ENCODE results near the gene CACNG7.

CACNG7 gene

DNA sequence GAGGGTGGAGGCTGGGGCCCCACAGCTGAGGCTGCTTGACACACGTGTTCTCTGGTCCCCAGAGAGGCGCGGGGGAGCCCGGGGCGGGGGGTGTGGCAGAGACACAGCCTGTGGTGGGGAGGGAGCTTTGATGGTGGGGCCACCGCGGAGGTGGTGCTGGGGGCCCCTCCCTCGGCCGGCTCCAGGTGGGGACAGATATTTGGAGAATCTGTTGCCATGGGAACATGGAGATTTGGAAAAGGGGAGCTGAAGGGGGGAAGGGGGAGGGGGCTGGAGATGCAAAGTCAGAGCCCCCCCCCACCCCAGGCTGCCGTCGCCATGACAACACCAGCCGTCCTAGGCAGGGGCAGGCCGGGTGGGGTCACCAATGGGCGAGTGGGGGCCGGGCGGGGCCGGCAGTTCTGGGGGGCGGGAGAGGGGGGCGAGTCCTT, 25.8 kb upstream of the CACNG7 start:
- no peak for DNase-seq (ENCODE audit: low read depth)
- TF ChIP-seq, protein P1, sequence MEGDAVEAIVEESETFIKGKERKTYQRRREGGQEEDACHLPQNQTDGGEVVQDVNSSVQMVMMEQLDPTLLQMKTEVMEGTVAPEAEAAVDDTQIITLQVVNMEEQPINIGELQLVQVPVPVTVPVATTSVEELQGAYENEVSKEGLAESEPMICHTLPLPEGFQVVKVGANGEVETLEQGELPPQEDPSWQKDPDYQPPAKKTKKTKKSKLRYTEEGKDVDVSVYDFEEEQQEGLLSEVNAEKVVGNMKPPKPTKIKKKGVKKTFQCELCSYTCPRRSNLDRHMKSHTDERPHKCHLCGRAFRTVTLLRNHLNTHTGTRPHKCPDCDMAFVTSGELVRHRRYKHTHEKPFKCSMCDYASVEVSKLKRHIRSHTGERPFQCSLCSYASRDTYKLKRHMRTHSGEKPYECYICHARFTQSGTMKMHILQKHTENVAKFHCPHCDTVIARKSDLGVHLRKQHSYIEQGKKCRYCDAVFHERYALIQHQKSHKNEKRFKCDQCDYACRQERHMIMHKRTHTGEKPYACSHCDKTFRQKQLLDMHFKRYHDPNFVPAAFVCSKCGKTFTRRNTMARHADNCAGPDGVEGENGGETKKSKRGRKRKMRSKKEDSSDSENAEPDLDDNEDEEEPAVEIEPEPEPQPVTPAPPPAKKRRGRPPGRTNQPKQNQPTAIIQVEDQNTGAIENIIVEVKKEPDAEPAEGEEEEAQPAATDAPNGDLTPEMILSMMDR (IDR thresholded peaks at IDR 0.05; ENCODE audit: low read depth, low read length, missing control alignments), result no peak
- in situ Hi-C loops (cut with HindIII; ENCODE audit: low sequenced_read_pairs), result no loop called here
- no peak overlapping the region for H3K4me3 ChIP-seq (ENCODE audit: low read depth, low read length)

- DNase-seq (ENCODE audit: low read depth), result no peak
- no peak overlapping the region for H3K4me3 ChIP-seq (ENCODE audit: low read depth, low read length)
- in situ Hi-C loops (cut with HindIII; ENCODE audit: low sequenced_read_pairs), result no loop called here
- TF ChIP-seq, protein P1 (IDR thresholded peaks at IDR 0.05; ENCODE audit: low read depth, low read length, missing control alignments), result no peak
Measured at GRCh38 chr19:53883741-53884140, 25.3 kb upstream of the CACNG7 start.

DNA sequence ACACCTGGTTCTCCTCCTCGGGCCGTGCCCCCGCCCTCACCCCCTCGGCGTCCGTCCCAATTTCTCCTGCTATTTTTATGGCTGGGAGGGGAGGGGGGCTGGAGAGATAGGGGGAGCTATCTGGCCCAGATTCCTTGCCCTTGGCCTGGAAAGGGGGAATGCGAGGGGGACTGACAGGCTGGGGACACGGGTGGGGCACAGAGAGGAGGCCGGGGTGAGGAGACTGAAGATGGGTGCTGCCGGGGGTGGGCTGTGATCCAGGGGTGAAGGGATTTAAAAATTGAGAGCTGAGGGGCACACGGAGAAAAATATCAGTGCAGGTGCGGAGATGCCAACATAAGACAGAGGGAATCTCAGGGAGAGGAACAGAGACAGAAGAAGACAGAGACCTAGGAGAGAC, 24.8 kb upstream of the CACNG7 start:
- DNase-seq (ENCODE audit: low read depth), result no peak
- H3K4me3 ChIP-seq (ENCODE audit: low read depth, low read length), result no peak overlapping the region
- TF ChIP-seq, protein P1 (IDR thresholded peaks at IDR 0.05; ENCODE audit: low read depth, low read length, missing control alignments), result no peak
- in situ Hi-C loops (cut with HindIII; ENCODE audit: low sequenced_read_pairs), result no loop called here

GRCh38 chr19:53885036-53885435, 24.0 kb upstream of the CACNG7 start:
- in situ Hi-C loops (cut with HindIII; ENCODE audit: low sequenced_read_pairs), result no loop called here
- TF ChIP-seq, protein P1 (IDR thresholded peaks at IDR 0.05; ENCODE audit: low read depth, low read length, missing control alignments), result no peak
- no peak for DNase-seq (ENCODE audit: low read depth)
- H3K4me3 ChIP-seq (ENCODE audit: low read depth, low read length), result no peak overlapping the region

DNA sequence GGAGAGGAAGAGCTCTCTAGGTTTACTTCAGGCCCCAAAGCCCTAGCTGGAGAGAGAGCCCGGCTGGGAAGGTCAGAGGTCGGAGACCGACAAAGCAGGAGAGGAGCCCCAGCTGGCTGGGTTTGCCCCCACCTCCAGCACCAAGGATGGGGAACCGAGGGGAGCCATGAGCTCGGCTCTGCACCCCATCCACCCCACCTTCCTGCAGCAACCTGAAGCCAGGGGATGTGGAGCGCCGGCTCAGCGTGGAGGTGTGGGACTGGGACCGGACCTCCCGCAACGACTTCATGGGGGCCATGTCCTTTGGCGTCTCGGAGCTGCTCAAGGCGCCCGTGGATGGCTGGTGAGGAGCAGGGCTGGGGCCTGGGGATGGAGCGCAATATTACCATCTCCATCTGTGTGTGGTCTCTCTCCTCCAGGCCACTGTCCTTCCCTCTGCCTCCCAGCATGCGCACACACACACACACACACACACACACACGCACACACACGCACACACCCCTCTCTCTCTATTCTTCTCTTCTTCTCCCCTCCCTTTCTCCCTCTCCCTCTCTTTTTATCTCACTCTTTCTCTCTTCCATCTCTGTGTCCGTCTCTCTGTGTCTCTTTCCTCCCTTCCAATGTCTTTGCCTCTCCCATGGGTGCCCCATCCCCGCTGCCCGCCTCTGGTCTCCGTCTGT, 16.6 kb upstream of the CACNG7 start:
- no peak for DNase-seq (ENCODE audit: low read depth)
- H3K4me3 ChIP-seq (ENCODE audit: low read depth, low read length), result no peak overlapping the region
- TF ChIP-seq, protein P1 (IDR thresholded peaks at IDR 0.05; ENCODE audit: low read depth, low read length, missing control alignments), result no peak
- in situ Hi-C loops (cut with HindIII; ENCODE audit: low sequenced_read_pairs), result no loop called here

GRCh38 chr19:53892981-53893325, 16.1 kb upstream of the CACNG7 start:
- no peak for DNase-seq (ENCODE audit: low read depth)
- TF ChIP-seq, protein P1 (IDR thresholded peaks at IDR 0.05; ENCODE audit: low read depth, low read length, missing control alignments), result no peak
- in situ Hi-C loops (cut with HindIII; ENCODE audit: low sequenced_read_pairs), result no loop called here
- H3K4me3 ChIP-seq (ENCODE audit: low read depth, low read length), result no peak overlapping the region
